ENCODE measurements around the gene STMN3. TPM values are rescaled to one million over a fixed set of nuclear protein-coding genes. Genes with fewer than 3 reads are reported as not detected.

The STMN3 gene
- polyA plus RNA-seq, 1 of the 3 experiments (the other 2 are of a cell fraction) = 111 TPM

DNA sequence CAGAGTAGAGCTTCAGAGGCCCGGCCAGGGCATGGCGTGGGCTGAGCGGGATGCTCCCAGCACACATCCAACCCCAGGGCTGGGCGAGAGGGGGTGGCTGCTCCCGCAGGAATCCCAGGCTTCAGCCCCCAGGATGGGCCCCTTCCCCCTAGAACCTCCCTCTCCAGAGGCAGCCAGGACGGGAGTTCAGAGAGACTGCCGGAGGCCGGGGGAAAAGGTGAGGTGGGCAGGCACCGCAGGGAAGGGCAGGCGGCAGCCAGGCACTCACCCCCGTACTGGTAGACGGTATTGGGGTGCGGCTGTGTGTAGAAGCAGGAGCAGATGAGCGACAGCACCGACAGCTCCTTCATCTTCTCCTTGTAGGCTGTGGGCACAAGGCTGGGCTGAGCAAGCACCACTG is 9.3 kb downstream of the STMN3 start:
- H2AFZ ChIP-seq (ENCODE audit: low read depth) = no peak overlapping the region
- H3K4me2 ChIP-seq = no peak overlapping the region
- CTCF ChIA-PET = interaction anchor here (1.9 kb wide), 1 partner anchor 106 kb away, joined by 9 read pairs; the partner anchor contains the start of gene PTK6
- H4K20me1 ChIP-seq (ENCODE audit: insufficient read depth) = peaks cover 19% of the 10 kb centered on the region
- no peaks in the 10 kb centered on the region for H3K27me3 ChIP-seq (ENCODE audit: insufficient read depth)
- TF ChIP-seq RCOR1 (IDR thresholded peaks at IDR 0.05; ENCODE audit: low read length) (no peak), JUND (IDR thresholded peaks at IDR 0.05) (no peak), SMC3 (IDR thresholded peaks at IDR 0.05; ENCODE audit: low read depth, low read length) (no peak), TCF12 (IDR thresholded peaks at IDR 0.05) (no peak), EP300 (IDR thresholded peaks at IDR 0.05; ENCODE audit: borderline replicate concordance in 1 of 2, low read depth in 1 of 2, low read length in 1 of 2) (no peak), MXI1 (IDR thresholded peaks at IDR 0.05; ENCODE audit: low read depth, low read length) (no peak), FOSL2 (IDR thresholded peaks at IDR 0.05; ENCODE audit: borderline replicate concordance, low read depth) (no peak), POLR2AphosphoS5 (IDR thresholded peaks at IDR 0.05; ENCODE audit: low read depth, low read length) (no peak), FOXJ3 (CRISPR knock-in tag; IDR thresholded peaks at IDR 0.05) (no peak)
- TF ChIP-seq, protein P1, sequence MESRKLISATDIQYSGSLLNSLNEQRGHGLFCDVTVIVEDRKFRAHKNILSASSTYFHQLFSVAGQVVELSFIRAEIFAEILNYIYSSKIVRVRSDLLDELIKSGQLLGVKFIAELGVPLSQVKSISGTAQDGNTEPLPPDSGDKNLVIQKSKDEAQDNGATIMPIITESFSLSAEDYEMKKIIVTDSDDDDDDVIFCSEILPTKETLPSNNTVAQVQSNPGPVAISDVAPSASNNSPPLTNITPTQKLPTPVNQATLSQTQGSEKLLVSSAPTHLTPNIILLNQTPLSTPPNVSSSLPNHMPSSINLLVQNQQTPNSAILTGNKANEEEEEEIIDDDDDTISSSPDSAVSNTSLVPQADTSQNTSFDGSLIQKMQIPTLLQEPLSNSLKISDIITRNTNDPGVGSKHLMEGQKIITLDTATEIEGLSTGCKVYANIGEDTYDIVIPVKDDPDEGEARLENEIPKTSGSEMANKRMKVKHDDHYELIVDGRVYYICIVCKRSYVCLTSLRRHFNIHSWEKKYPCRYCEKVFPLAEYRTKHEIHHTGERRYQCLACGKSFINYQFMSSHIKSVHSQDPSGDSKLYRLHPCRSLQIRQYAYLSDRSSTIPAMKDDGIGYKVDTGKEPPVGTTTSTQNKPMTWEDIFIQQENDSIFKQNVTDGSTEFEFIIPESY (IDR thresholded peaks at IDR 0.05; ENCODE audit: borderline replicate concordance, low read depth) = no peak
- TF ChIP-seq, protein P2, sequence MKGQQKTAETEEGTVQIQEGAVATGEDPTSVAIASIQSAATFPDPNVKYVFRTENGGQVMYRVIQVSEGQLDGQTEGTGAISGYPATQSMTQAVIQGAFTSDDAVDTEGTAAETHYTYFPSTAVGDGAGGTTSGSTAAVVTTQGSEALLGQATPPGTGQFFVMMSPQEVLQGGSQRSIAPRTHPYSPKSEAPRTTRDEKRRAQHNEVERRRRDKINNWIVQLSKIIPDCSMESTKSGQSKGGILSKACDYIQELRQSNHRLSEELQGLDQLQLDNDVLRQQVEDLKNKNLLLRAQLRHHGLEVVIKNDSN (IDR thresholded peaks at IDR 0.05; ENCODE audit: borderline replicate concordance, low read depth) = no peak
- H3K27ac ChIP-seq (ENCODE audit: low read depth in 2 of 2, low read length in 1 of 2) = no peak overlapping the region
- no peaks in the 10 kb centered on the region for H3K9me3 ChIP-seq
- no peaks in the 10 kb centered on the region for H3F3A ChIP-seq (replicated peaks; ENCODE audit: insufficient read depth)
- H3K79me2 ChIP-seq (ENCODE audit: insufficient read depth) = peaks cover 4% of the 10 kb centered on the region; the same call in 1 of the 2 replicates
- no peaks in the 10 kb centered on the region for H3K36me3 ChIP-seq (replicated peaks in 1 of 2; ENCODE audit: control insufficient read depth in 1 of 2, insufficient read depth in 2 of 2, low read length in 1 of 2)
- no peak overlapping the region for H3K9ac ChIP-seq
- 95% methylated on average over 11 of the region's 15 CpGs for WGBS (ENCODE audit: low lambda C conversion rate)
- H3K9me2 ChIP-seq = no peaks in the 10 kb centered on the region
- POLR2A ChIA-PET = interaction anchor here (1.0 kb wide), 1 partner anchor 8 kb away, joined by 3 read pairs; no protein-coding TSS in a partner anchor
- H3K4me1 ChIP-seq (ENCODE audit: control insufficient read depth in 1 of 2, insufficient read depth in 2 of 2, low read depth in 1 of 2, low read length in 1 of 2) = peaks cover 0 to 11% of the 10 kb centered on the region in 2 experiments; a peak in 1 of 4 replicates
- no peak overlapping the region for H3K4me3 ChIP-seq (ENCODE audit: low read depth in 2 of 2, low read length in 1 of 2)
- no peak for DNase-seq

- 94% methylated on average over 6 of the region's 10 CpGs for WGBS (ENCODE audit: low lambda C conversion rate)
- peaks cover 0 to 11% of the 10 kb centered on the region in 2 experiments; a peak in 1 of 4 replicates for H3K4me1 ChIP-seq (ENCODE audit: control insufficient read depth in 1 of 2, insufficient read depth in 2 of 2, low read depth in 1 of 2, low read length in 1 of 2)
- H3K9ac ChIP-seq = no peak overlapping the region
- 0 out of 2 replicates have a peak, but pooled peaks cover 4% of the 10 kb centered on the region for H3K79me2 ChIP-seq (ENCODE audit: insufficient read depth)
- no peak for DNase-seq
- ChIA-PET CTCF (interaction anchor here (1.9 kb wide), 1 partner anchor 106 kb away, joined by 9 read pairs; the partner anchor contains the start of gene PTK6), POLR2A (interaction anchor here (1.0 to 2.3 kb wide), 2 partner anchors 9 to 10 kb away, joined by 3 to 12 read pairs; partner anchors contain the start of gene STMN3)
- H3K27me3 ChIP-seq (ENCODE audit: insufficient read depth) = no peaks in the 10 kb centered on the region
- no peaks in the 10 kb centered on the region for H3K36me3 ChIP-seq (replicated peaks in 1 of 2; ENCODE audit: control insufficient read depth in 1 of 2, insufficient read depth in 2 of 2, low read length in 1 of 2)
- no peak overlapping the region for H3K4me2 ChIP-seq
- H3F3A ChIP-seq (replicated peaks; ENCODE audit: insufficient read depth) = no peaks in the 10 kb centered on the region
- no peak overlapping the region for H3K4me3 ChIP-seq (ENCODE audit: low read depth in 2 of 2, low read length in 1 of 2)
- no peak overlapping the region for H2AFZ ChIP-seq (ENCODE audit: low read depth)
- no peaks in the 10 kb centered on the region for H3K9me3 ChIP-seq
- TF ChIP-seq TEAD4 (IDR thresholded peaks at IDR 0.05; ENCODE audit: borderline replicate concordance, insufficient read depth) (no peak), RCOR1 (IDR thresholded peaks at IDR 0.05; ENCODE audit: low read length) (no peak), GATA2 (CRISPR knock-in tag; IDR thresholded peaks at IDR 0.05) (no peak), RXRA (IDR thresholded peaks at IDR 0.05; ENCODE audit: borderline replicate concordance, low read depth) (no peak), NRF1 (IDR thresholded peaks at IDR 0.05; ENCODE audit: low read depth, low read length) (no peak), MXI1 (IDR thresholded peaks at IDR 0.05; ENCODE audit: low read depth, low read length) (no peak), NFIC (IDR thresholded peaks at IDR 0.05; ENCODE audit: borderline replicate concordance) (no peak), PBX3 (IDR thresholded peaks at IDR 0.05) (no peak), FOSL2 (IDR thresholded peaks at IDR 0.05; ENCODE audit: borderline replicate concordance, low read depth) (no peak), FOXJ3 (CRISPR knock-in tag; IDR thresholded peaks at IDR 0.05) (no peak), SMC3 (IDR thresholded peaks at IDR 0.05; ENCODE audit: low read depth, low read length) (no peak), CHD2 (IDR thresholded peaks at IDR 0.05; ENCODE audit: low read length, partially characterized antibody) (no peak), ELF1 (IDR thresholded peaks at IDR 0.05) (no peak), YY1 (IDR thresholded peaks at IDR 0.05; ENCODE audit: low read depth) (no peak)
- TF ChIP-seq, protein P1 (IDR thresholded peaks at IDR 0.05; ENCODE audit: borderline replicate concordance, low read depth) = no peak
- H4K20me1 ChIP-seq (ENCODE audit: insufficient read depth) = peaks cover 16% of the 10 kb centered on the region
- H3K27ac ChIP-seq (ENCODE audit: low read depth in 2 of 2, low read length in 1 of 2) = no peak overlapping the region
- H3K9me2 ChIP-seq = no peaks in the 10 kb centered on the region
Observed at GRCh38 chr20:63643499-63643898, 9.7 kb downstream of the STMN3 start.
